Measurements from ENCODE around the gene SLC16A11.

The SLC16A11 gene

GRCh38 chr17:7043182-7043496 is 753 bp downstream of the SLC16A11 start:
- Histone ChIP-seq H3K18ac (ENCODE audit: low read depth in 1 of 2, low read length in 2 of 2) (peak overlapping the region; percentile 75 to 88), H2AK5ac (ENCODE audit: low read length, severe bottlenecking) (no peak overlapping the region), H2BK120ac (ENCODE audit: low read depth, low read length) (no peak overlapping the region), H3K4me1 (ENCODE audit: control insufficient read depth, insufficient read depth, low read depth, low read length) (peaks cover 41% of the 10 kb centered on the region), H3K4me3 (ENCODE audit: insufficient read depth in 1 of 2, low read depth in 1 of 2, low read length in 2 of 2) (peak overlapping the region; percentile 37 to 68), H2BK5ac (ENCODE audit: low read depth, low read length, poor library complexity, severe bottlenecking) (no peak overlapping the region), H4K91ac (ENCODE audit: low read length) (peak overlapping the region; percentile 92), H3K4me2 (ENCODE audit: low read length, poor library complexity, severe bottlenecking) (peak overlapping the region; percentile 92), H3K27ac (ENCODE audit: low read length, poor library complexity, severe bottlenecking) (no peak overlapping the region), H3K9me3 (ENCODE audit: control insufficient read depth, low read length) (no peaks in the 10 kb centered on the region), H3K4ac (ENCODE audit: low read depth in 1 of 2, low read length in 2 of 2) (peak overlapping the region; percentile 1 to 60), H2BK12ac (ENCODE audit: low read length in 2 of 2) (peak overlapping the region in 1 of 2 experiments; percentile 90), H3K9ac (ENCODE audit: low read length) (peak overlapping the region; percentile 68), H3K23ac (ENCODE audit: low read length in 2 of 2) (peak overlapping the region in 1 of 2 experiments; percentile 16), H3K14ac (ENCODE audit: low read length in 2 of 2) (peak overlapping the region in 1 of 2 experiments; percentile 85), H3K79me1 (replicated peaks; ENCODE audit: low read length, poor library complexity, severe bottlenecking) (peaks cover 2% of the 10 kb centered on the region), H4K8ac (ENCODE audit: low read length) (peak overlapping the region; percentile 92), H3K27me3 (ENCODE audit: control insufficient read depth in 1 of 2, insufficient read depth in 1 of 2, low read length in 2 of 2) (peaks cover 46 to 53% of the 10 kb centered on the region in 2 experiments), H2AFZ (ENCODE audit: low read depth, low read length) (peak overlapping the region; percentile 87), H2BK15ac (ENCODE audit: low read depth, poor library complexity, severe bottlenecking) (peak overlapping the region; percentile 84), H3K36me3 (ENCODE audit: control insufficient read depth in 1 of 2, insufficient read depth in 2 of 2, low read depth in 1 of 2, low read length in 2 of 2) (peaks cover 0 to 1% of the 10 kb centered on the region in 2 experiments)
- 6% methylated on average over 21 of the region's 21 CpGs for WGBS
- DNase-seq, result no peak

- H3K4me2 ChIP-seq (ENCODE audit: low read length, poor library complexity, severe bottlenecking), result no peak overlapping the region
- no peak overlapping the region for H2AFZ ChIP-seq (ENCODE audit: low read depth, low read length)
- no peak overlapping the region for H3K23ac ChIP-seq (ENCODE audit: low read length in 2 of 2)
- H2BK5ac ChIP-seq (ENCODE audit: low read depth, low read length, poor library complexity, severe bottlenecking), result no peak overlapping the region
- H4K8ac ChIP-seq (ENCODE audit: low read length), result peak overlapping the region; percentile 92
- peak overlapping the region; percentile 68 for H3K9ac ChIP-seq (ENCODE audit: low read length)
- H2BK12ac ChIP-seq (ENCODE audit: low read length in 2 of 2), result no peak overlapping the region
- H2BK120ac ChIP-seq (ENCODE audit: low read depth, low read length), result no peak overlapping the region
- H3K36me3 ChIP-seq (ENCODE audit: control insufficient read depth in 1 of 2, insufficient read depth in 2 of 2, low read depth in 1 of 2, low read length in 2 of 2), result peaks cover 0 to 3% of the 10 kb centered on the region in 2 experiments
- H3K4ac ChIP-seq (ENCODE audit: low read depth in 1 of 2, low read length in 2 of 2), result peak overlapping the region in 1 of 2 experiments; percentile 6
- 13% methylated on average over 52 of the region's 53 CpGs for WGBS
- DNase-seq, result no peak
- H3K27ac ChIP-seq (ENCODE audit: low read length, poor library complexity, severe bottlenecking), result no peak overlapping the region
- H4K91ac ChIP-seq (ENCODE audit: low read length), result peak overlapping the region; percentile 78
- peak overlapping the region; percentile 46 to 88 for H3K18ac ChIP-seq (ENCODE audit: low read depth in 1 of 2, low read length in 2 of 2)
- H3K9me3 ChIP-seq (ENCODE audit: control insufficient read depth, low read length), result no peaks in the 10 kb centered on the region
- H3K27me3 ChIP-seq (ENCODE audit: control insufficient read depth in 1 of 2, insufficient read depth in 1 of 2, low read length in 2 of 2), result peaks cover 46 to 50% of the 10 kb centered on the region in 2 experiments
- peak overlapping the region; percentile 36 for H2BK15ac ChIP-seq (ENCODE audit: low read depth, poor library complexity, severe bottlenecking)
- peak overlapping the region in 1 of 2 experiments; percentile 68 for H3K4me3 ChIP-seq (ENCODE audit: insufficient read depth in 1 of 2, low read depth in 1 of 2, low read length in 2 of 2)
- H3K4me1 ChIP-seq (ENCODE audit: control insufficient read depth, insufficient read depth, low read depth, low read length), result peaks cover 41% of the 10 kb centered on the region
- H2AK5ac ChIP-seq (ENCODE audit: low read length, severe bottlenecking), result no peak overlapping the region
- peaks cover 4% of the 10 kb centered on the region for H3K79me1 ChIP-seq (replicated peaks; ENCODE audit: low read length, poor library complexity, severe bottlenecking)
- no peak overlapping the region for H3K14ac ChIP-seq (ENCODE audit: low read length in 2 of 2)
These were observed 1.3 kb downstream of the SLC16A11 start for GRCh38 chr17:7042501-7043181.

GRCh38 chr17:7041607-7042500 is 2.0 kb downstream of the SLC16A11 start:
- no peak for DNase-seq
- Histone ChIP-seq H4K91ac (ENCODE audit: low read length) (peak overlapping the region; percentile 78), H4K8ac (ENCODE audit: low read length) (peak overlapping the region; percentile 57), H2BK15ac (ENCODE audit: low read depth, poor library complexity, severe bottlenecking) (peak overlapping the region; percentile 36), H3K27me3 (ENCODE audit: control insufficient read depth in 1 of 2, insufficient read depth in 1 of 2, low read length in 2 of 2) (peaks cover 45 to 46% of the 10 kb centered on the region in 2 experiments), H3K36me3 (ENCODE audit: control insufficient read depth in 1 of 2, insufficient read depth in 2 of 2, low read depth in 1 of 2, low read length in 2 of 2) (peaks cover 0 to 3% of the 10 kb centered on the region in 2 experiments), H3K14ac (ENCODE audit: low read length in 2 of 2) (no peak overlapping the region), H3K9me3 (ENCODE audit: control insufficient read depth, low read length) (no peaks in the 10 kb centered on the region), H2BK120ac (ENCODE audit: low read depth, low read length) (peak overlapping the region; percentile 19), H3K4me1 (ENCODE audit: control insufficient read depth, insufficient read depth, low read depth, low read length) (peaks cover 41% of the 10 kb centered on the region), H3K27ac (ENCODE audit: low read length, poor library complexity, severe bottlenecking) (no peak overlapping the region), H3K4me3 (ENCODE audit: insufficient read depth in 1 of 2, low read depth in 1 of 2, low read length in 2 of 2) (no peak overlapping the region), H2BK12ac (ENCODE audit: low read length in 2 of 2) (peak overlapping the region in 1 of 2 experiments; percentile 66), H3K4me2 (ENCODE audit: low read length, poor library complexity, severe bottlenecking) (peak overlapping the region; percentile 18), H2AK5ac (ENCODE audit: low read length, severe bottlenecking) (no peak overlapping the region), H3K18ac (ENCODE audit: low read depth in 1 of 2, low read length in 2 of 2) (peak overlapping the region in 1 of 2 experiments; percentile 46), H2BK5ac (ENCODE audit: low read depth, low read length, poor library complexity, severe bottlenecking) (no peak overlapping the region), H2AFZ (ENCODE audit: low read depth, low read length) (no peak overlapping the region), H3K4ac (ENCODE audit: low read depth in 1 of 2, low read length in 2 of 2) (peak overlapping the region in 1 of 2 experiments; percentile 6), H3K23ac (ENCODE audit: low read length in 2 of 2) (no peak overlapping the region), H3K9ac (ENCODE audit: low read length) (no peak overlapping the region), H3K79me1 (replicated peaks; ENCODE audit: low read length, poor library complexity, severe bottlenecking) (peaks cover 4% of the 10 kb centered on the region)
- 27% methylated on average over 39 of the region's 43 CpGs for WGBS

- no peak overlapping the region for H3K18ac ChIP-seq (ENCODE audit: low read depth in 1 of 2, low read length in 2 of 2)
- no peak overlapping the region for H2BK5ac ChIP-seq (ENCODE audit: low read depth, low read length, poor library complexity, severe bottlenecking)
- H3K23ac ChIP-seq (ENCODE audit: low read length in 2 of 2), result no peak overlapping the region
- H3K14ac ChIP-seq (ENCODE audit: low read length in 2 of 2), result no peak overlapping the region
- H2AK5ac ChIP-seq (ENCODE audit: low read length, severe bottlenecking), result no peak overlapping the region
- no peak overlapping the region for H3K4ac ChIP-seq (ENCODE audit: low read depth in 1 of 2, low read length in 2 of 2)
- no peak overlapping the region for H4K8ac ChIP-seq (ENCODE audit: low read length)
- no peaks in the 10 kb centered on the region for H3K9me3 ChIP-seq (ENCODE audit: control insufficient read depth, low read length)
- no peak overlapping the region for H3K4me2 ChIP-seq (ENCODE audit: low read length, poor library complexity, severe bottlenecking)
- H3K79me1 ChIP-seq (replicated peaks; ENCODE audit: low read length, poor library complexity, severe bottlenecking), result peaks cover 12% of the 10 kb centered on the region
- H3K36me3 ChIP-seq (ENCODE audit: control insufficient read depth in 1 of 2, insufficient read depth in 2 of 2, low read depth in 1 of 2, low read length in 2 of 2), result peaks cover 0 to 3% of the 10 kb centered on the region in 2 experiments
- no peak overlapping the region for H2AFZ ChIP-seq (ENCODE audit: low read depth, low read length)
- no peak for DNase-seq
- H2BK12ac ChIP-seq (ENCODE audit: low read length in 2 of 2), result no peak overlapping the region
- H3K27ac ChIP-seq (ENCODE audit: low read length, poor library complexity, severe bottlenecking), result no peak overlapping the region
- H3K4me3 ChIP-seq (ENCODE audit: insufficient read depth in 1 of 2, low read depth in 1 of 2, low read length in 2 of 2), result no peak overlapping the region
- no peak overlapping the region for H4K91ac ChIP-seq (ENCODE audit: low read length)
- no peak overlapping the region for H2BK15ac ChIP-seq (ENCODE audit: low read depth, poor library complexity, severe bottlenecking)
- no peak overlapping the region for H3K9ac ChIP-seq (ENCODE audit: low read length)
- peaks cover 42% of the 10 kb centered on the region for H3K4me1 ChIP-seq (ENCODE audit: control insufficient read depth, insufficient read depth, low read depth, low read length)
- WGBS, result 97% methylated on average over 5 of the region's 5 CpGs
- H3K27me3 ChIP-seq (ENCODE audit: control insufficient read depth in 1 of 2, insufficient read depth in 1 of 2, low read length in 2 of 2), result peaks cover 31 to 33% of the 10 kb centered on the region in 2 experiments
- no peak overlapping the region for H2BK120ac ChIP-seq (ENCODE audit: low read depth, low read length)
These were observed 4.1 kb downstream of the SLC16A11 start for GRCh38 chr17:7039832-7040231.

All from mesenchymal stem cell (in vitro differentiated cells and primary cell).